Fibroblast of pulmonary artery (primary cell): ENCODE measurements around the gene EXOC7.
A peak's percentile ranks its signal among the peaks of the same experiment; 100 is the strongest.

ENCODE experiments used
- DNase-seq: peaks from one replicate; pipeline ENCODE4 v3.0.0-alpha.2; 2010; ENCODE audit warnings: low read depth
- H3K4me3 ChIP-seq: replicated peaks from 2 replicates; pipeline ENCODE4 v1.5.1; 2011; ENCODE audit warnings: low read depth, mild to moderate bottlenecking, control low read depth, low read length, moderate library complexity
- TF ChIP-seq, protein P1 (sequence below): IDR thresholded peaks from 2 replicates; pipeline ENCODE4 v1.5.1; 2011; ENCODE audit warnings: mild to moderate bottlenecking, control low read depth, low read length, inconsistent platforms; ENCODE audit errors: missing control alignments

The EXOC7 gene

DNA sequence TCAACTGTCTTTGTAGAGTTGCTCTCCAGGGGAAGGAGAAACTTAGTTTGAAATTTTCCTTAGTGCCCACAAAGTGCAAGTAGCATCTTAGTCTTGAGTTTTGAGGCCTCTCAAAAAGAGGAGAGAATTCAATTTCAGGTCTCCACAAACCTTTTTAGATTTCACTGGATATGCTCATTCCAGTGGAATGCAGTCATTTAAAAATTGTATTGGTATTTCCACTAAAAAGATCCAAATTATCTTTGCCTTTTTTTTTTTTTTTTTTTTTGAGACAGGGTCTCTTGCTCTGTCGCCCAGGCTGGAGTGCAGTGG lies 44.4 kb upstream of the EXOC7 start:
- TF ChIP-seq, protein P1, sequence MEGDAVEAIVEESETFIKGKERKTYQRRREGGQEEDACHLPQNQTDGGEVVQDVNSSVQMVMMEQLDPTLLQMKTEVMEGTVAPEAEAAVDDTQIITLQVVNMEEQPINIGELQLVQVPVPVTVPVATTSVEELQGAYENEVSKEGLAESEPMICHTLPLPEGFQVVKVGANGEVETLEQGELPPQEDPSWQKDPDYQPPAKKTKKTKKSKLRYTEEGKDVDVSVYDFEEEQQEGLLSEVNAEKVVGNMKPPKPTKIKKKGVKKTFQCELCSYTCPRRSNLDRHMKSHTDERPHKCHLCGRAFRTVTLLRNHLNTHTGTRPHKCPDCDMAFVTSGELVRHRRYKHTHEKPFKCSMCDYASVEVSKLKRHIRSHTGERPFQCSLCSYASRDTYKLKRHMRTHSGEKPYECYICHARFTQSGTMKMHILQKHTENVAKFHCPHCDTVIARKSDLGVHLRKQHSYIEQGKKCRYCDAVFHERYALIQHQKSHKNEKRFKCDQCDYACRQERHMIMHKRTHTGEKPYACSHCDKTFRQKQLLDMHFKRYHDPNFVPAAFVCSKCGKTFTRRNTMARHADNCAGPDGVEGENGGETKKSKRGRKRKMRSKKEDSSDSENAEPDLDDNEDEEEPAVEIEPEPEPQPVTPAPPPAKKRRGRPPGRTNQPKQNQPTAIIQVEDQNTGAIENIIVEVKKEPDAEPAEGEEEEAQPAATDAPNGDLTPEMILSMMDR, result no peak
- DNase-seq, result no peak
- no peak overlapping the region for H3K4me3 ChIP-seq

- no peak overlapping the region for H3K4me3 ChIP-seq
- TF ChIP-seq, protein P1, result peak; percentile 63
- DNase-seq, result peak; percentile 53
Measured at GRCh38 chr17:76147211-76148014, 43.8 kb upstream of the EXOC7 start.

DNA sequence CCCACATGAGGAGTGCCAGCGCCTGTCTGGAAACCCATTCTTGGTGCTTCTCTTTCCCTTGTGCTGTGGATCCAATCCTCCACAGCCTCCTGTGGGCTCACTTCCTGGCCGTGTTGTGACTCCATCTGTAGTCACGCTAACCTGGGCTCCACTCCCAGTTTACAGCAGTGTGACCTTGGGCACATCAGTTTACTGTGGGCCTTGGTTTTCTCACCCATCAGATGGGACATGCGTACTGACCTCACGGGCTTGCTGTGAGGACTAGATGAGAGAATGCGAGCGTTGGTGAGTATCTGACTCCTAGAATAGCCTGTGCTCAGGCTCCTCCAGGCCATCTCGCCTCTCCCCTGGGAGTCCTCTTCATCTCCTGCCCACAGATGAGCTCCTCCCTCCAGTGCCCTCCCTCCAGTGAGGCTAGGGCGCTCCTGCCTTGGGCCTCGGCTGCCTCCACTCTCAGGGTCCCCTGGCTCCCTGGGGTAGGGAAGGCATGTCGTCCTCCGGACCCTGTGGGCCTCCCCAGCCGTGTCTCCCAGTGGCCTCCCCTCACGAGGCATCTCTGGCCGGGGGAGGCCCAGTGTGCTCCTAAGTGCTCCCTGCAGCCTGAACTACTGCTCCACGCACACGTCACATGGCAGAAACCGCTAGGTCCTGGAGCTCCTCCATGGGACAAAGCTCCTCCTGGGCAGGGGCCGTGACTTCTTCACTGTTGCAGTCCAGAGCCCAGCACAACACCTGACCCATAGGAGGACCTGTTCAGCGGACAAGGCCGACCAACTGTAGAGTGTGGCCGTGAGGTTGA lies 42.7 kb upstream of the EXOC7 start:
- no peak overlapping the region for H3K4me3 ChIP-seq
- no peak for DNase-seq
- TF ChIP-seq, protein P1, result no peak

- H3K4me3 ChIP-seq, result no peak overlapping the region
- TF ChIP-seq, protein P1, result no peak
- no peak for DNase-seq
Measured at GRCh38 chr17:76145231-76146052, 41.9 kb upstream of the EXOC7 start.

DNA sequence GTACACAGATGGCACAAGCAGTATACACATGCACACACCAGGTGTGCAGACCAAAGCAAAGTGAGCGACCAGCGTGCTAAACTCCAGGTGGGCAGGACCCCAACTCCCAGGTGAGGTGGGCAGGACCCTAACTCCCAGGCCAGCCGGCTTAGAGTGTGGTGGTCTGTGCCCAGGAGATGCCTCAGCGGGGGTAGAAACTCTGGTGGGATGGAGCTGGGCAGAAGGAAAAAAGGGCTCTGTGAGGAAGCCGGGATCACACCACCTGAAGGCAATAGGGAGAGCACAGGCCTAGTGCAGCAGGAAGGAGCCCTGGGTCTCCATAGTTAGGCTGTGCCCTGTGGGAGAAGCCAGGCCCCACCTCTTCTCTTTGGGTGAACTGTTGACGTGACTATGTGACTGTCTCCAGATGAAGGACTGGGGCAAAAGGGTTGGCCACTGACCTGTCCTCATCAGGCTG lies 39.0 kb upstream of the EXOC7 start:
- H3K4me3 ChIP-seq, result no peak overlapping the region

GRCh38 chr17:76142039-76142584 lies 38.5 kb upstream of the EXOC7 start:
- TF ChIP-seq, protein P1, result no peak
- H3K4me3 ChIP-seq, result no peak overlapping the region
- no peak for DNase-seq

More for the DNA sequence above, 39.0 kb upstream of the EXOC7 start:
- DNase-seq, result no peak
- TF ChIP-seq, protein P1, result no peak
